MCF 10A (cell line): Measurements from ENCODE around the gene HPCAL1. TPM values are rescaled to one million over a fixed set of nuclear protein-coding genes. Genes with fewer than 3 reads are reported as not detected.
"Not testable (repeated sequence)": the region's sequence is repeated elsewhere in the genome, so short reads cannot be mapped to it uniquely, and the experiment has no call there.

Experiments used
- BruUV-seq: library from RNA; stranded (reverse); fragments of 400-500 nt; replicated peaks from 2 replicates; lab custom pipeline; 2021; lab: Mats Ljungman, UMichigan
- CTCF ChIA-PET: fragments of 300-600 bp; sonication (Branson Sonifier 250); formaldehyde crosslinking; extraction: SDS; loops from one replicate; lab custom pipeline; 2021; ENCODE audit warnings: antibody characterized with exemption, inconsistent platforms; lab: Yijun Ruan, JAX
- POLR2A ChIA-PET: fragments of 300-600, 350-650 bp; sonication (Branson Sonifier 250); formaldehyde crosslinking; extraction: SDS; loops from one replicate; lab custom pipeline; 2020; ENCODE audit warnings: antibody characterized with exemption, inconsistent platforms; lab: Yijun Ruan, JAX
- DNase-seq: peaks from one replicate; pipeline ENCODE4 v3.0.0-alpha.2; 2018; ENCODE audit not compliant: unreplicated experiment
- H3K27ac Mint-ChIP-seq: one replicate; pipeline ENCODE4 v1.8.0; 2022; ENCODE audit warnings: mild to moderate bottlenecking, low read depth, mixed read lengths; ENCODE audit not compliant: unreplicated experiment
- H3K27me3 Mint-ChIP-seq: one replicate; pipeline ENCODE4 v1.8.0; 2022; ENCODE audit warnings: mixed read lengths; ENCODE audit not compliant: insufficient read depth, unreplicated experiment
- H3K36me3 Mint-ChIP-seq: one replicate; pipeline ENCODE4 v1.8.0; 2022; ENCODE audit warnings: mild to moderate bottlenecking, moderate library complexity, mixed read lengths; ENCODE audit not compliant: insufficient read depth, unreplicated experiment
- H3K4me1 Mint-ChIP-seq: one replicate; pipeline ENCODE4 v1.8.0; 2022; ENCODE audit warnings: mixed read lengths; ENCODE audit not compliant: insufficient read depth, unreplicated experiment
- H3K4me3 Mint-ChIP-seq: one replicate; pipeline ENCODE4 v1.8.0; 2022; ENCODE audit warnings: mild to moderate bottlenecking, moderate library complexity, mixed read lengths; ENCODE audit not compliant: unreplicated experiment
- H3K9me3 Mint-ChIP-seq: one replicate; pipeline ENCODE4 v1.8.0; 2022; ENCODE audit warnings: mixed read lengths; ENCODE audit not compliant: unreplicated experiment
- intact Hi-C: fragments of 100-400 bp; cut with micrococcal nuclease; formaldehyde crosslinking; loops from 2 replicates; pipeline ENCODE4 v1.14.1; 2022
- total RNA-seq: library from RNA; stranded (reverse); gene quantifications from 2 replicates; pipeline ENCODE4 v1.2.3, GENCODE V29; 2022
- TF ChIP-seq, protein P1 (sequence below): fragments of 200-600 bp; IDR thresholded peaks from one replicate; pipeline ENCODE4 v1.8.0; 2022; ENCODE audit warnings: antibody characterized with exemption, mild to moderate bottlenecking; ENCODE audit not compliant: unreplicated experiment

HPCAL1 gene
- total RNA-seq, 1 experiment from 2014 or later, result 144 TPM

DNA sequence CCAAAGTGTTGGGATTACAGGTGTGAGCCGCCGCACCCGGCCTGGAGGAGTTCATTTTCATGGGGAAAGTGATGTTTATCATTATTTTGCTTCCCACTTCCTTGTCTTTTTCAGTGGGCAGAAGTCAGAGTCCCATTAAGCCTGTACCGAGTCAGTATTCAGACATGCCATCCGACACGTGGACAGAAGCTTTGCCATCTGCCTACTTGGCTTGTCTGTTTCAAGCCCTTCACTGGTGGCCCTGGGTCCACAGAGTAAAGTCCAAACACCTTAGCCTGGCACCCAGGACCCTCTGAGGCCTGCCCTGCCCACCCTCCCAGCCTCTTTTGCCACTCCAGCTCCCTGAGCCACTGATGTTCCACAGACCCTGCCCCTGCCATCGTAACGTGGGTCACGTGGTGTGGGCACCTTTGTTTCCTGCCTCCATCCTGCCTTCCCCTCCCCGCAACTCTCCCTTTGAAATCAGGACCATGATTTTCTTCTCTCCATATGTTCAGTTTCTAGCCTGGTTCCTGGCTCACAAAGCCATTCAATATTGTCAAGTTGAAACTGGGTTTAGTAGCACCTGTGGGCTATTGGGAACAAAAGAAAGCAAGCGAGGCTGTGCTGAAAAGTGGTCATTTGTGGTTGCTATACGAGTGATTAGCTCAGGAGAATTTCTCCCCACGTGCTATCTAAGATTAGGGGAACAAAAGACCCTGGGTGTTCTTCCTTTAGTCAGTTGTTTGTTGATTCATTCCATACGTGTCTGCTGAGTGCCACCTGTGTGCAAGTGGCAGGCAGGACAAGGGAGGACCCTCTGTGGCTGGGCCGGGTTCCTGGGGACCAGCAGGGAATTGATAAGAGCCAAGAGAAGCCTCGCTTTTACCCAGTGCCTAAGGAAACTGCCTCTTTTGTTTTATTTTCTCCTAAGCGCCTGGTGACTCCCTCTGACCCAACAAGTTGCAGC, 150.5 kb downstream of the HPCAL1 start:
- no peaks in the 10 kb centered on the region for H3K9me3 Mint-ChIP-seq
- peak overlapping the region; percentile 23 for H3K4me3 Mint-ChIP-seq
- intact Hi-C loops, result loop anchor here (1.0 to 2.0 kb wide), 3 partner anchors 40 to 82 kb away; no protein-coding TSS in a partner anchor
- peak overlapping the region; percentile 72 for H3K27ac Mint-ChIP-seq
- no peaks in the 10 kb centered on the region for H3K36me3 Mint-ChIP-seq
- POLR2A ChIA-PET, result interaction anchor here (0.5 to 1.4 kb wide), 11 partner anchors 37 to 915 kb away, joined by 3 to 7 read pairs (median 3); no protein-coding TSS in a partner anchor
- H3K4me1 Mint-ChIP-seq, result peaks cover 41% of the 10 kb centered on the region
- DNase-seq, result no peak
- CTCF ChIA-PET, result interaction anchor here (0.5 to 8.9 kb wide), 4 partner anchors 17 to 357 kb away, joined by 3 to 53 read pairs (median 5); no protein-coding TSS in a partner anchor
- H3K27me3 Mint-ChIP-seq, result no peaks in the 10 kb centered on the region
- TF ChIP-seq, protein P1, sequence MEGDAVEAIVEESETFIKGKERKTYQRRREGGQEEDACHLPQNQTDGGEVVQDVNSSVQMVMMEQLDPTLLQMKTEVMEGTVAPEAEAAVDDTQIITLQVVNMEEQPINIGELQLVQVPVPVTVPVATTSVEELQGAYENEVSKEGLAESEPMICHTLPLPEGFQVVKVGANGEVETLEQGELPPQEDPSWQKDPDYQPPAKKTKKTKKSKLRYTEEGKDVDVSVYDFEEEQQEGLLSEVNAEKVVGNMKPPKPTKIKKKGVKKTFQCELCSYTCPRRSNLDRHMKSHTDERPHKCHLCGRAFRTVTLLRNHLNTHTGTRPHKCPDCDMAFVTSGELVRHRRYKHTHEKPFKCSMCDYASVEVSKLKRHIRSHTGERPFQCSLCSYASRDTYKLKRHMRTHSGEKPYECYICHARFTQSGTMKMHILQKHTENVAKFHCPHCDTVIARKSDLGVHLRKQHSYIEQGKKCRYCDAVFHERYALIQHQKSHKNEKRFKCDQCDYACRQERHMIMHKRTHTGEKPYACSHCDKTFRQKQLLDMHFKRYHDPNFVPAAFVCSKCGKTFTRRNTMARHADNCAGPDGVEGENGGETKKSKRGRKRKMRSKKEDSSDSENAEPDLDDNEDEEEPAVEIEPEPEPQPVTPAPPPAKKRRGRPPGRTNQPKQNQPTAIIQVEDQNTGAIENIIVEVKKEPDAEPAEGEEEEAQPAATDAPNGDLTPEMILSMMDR, result no peak
- BruUV-seq, result no TSS peak

DNA sequence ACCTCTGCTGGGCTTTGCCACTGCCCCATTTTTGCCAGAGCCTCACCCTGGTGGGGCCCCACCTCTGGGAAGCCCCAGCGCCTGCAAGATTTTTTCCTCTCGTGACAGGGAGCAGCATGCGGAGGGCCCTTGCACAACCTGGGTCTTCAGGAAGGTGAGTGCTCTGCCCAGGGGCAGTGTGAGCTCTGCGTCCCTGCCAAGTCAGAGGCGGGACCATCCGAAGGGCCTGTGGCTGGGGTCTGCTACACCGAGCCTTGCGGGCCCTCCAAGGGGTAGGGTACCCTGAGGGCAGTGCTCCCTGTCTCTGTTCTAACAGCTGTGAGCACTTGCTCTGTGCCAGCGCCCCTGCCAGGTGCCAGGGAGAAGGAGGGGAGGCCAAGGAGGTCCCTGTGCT, 151.2 kb downstream of the HPCAL1 start:
- intact Hi-C loops, result loop anchor here (2.0 kb wide), 2 partner anchors 39 to 81 kb away; no protein-coding TSS in a partner anchor
- H3K27me3 Mint-ChIP-seq, result no peaks in the 10 kb centered on the region
- no TSS peak for BruUV-seq
- H3K9me3 Mint-ChIP-seq, result no peaks in the 10 kb centered on the region
- H3K4me1 Mint-ChIP-seq, result peaks cover 44% of the 10 kb centered on the region
- peak overlapping the region; percentile 72 for H3K27ac Mint-ChIP-seq
- TF ChIP-seq, protein P1, result no peak
- peak overlapping the region; percentile 23 for H3K4me3 Mint-ChIP-seq
- ChIA-PET POLR2A (interaction anchor here (0.6 to 1.3 kb wide), 7 partner anchors 36 to 320 kb away, joined by 3 to 9 read pairs (median 3); no protein-coding TSS in a partner anchor), CTCF (interaction anchor here (0.6 to 0.7 kb wide), 3 partner anchors 18 to 432 kb away, joined by 3 to 6 read pairs (median 3); no protein-coding TSS in a partner anchor)
- H3K36me3 Mint-ChIP-seq, result no peaks in the 10 kb centered on the region
- peak; percentile 86 for DNase-seq

DNA sequence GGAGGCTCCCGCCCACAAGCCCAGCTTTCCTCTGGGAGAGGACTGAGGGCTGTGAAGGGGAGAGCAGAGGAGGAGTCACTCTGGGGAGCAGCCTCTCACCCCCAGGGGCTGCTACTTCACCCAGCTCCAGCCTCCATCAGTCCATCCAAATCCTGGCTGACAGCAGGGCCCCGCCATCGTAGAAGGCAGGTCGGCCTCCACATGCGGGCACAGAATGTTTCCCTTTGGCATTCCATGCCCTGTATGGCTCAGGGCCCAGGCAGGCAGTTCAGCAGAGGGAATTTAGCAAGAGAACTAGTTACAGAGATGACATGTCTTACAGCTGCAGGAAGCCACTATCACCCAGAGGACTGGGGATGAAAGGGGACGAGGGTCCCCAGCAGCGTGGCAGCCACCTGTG, 151.8 kb downstream of the HPCAL1 start:
- H3K36me3 Mint-ChIP-seq, result no peaks in the 10 kb centered on the region
- no peaks in the 10 kb centered on the region for H3K27me3 Mint-ChIP-seq
- ChIA-PET POLR2A (interaction anchor here (0.6 to 1.3 kb wide), 5 partner anchors 36 to 321 kb away, joined by 3 to 9 read pairs (median 3); no protein-coding TSS in a partner anchor), CTCF (interaction anchor here (0.6 to 0.7 kb wide), 3 partner anchors 19 to 433 kb away, joined by 3 to 6 read pairs (median 3); no protein-coding TSS in a partner anchor)
- no TSS peak for BruUV-seq
- H3K9me3 Mint-ChIP-seq, result no peaks in the 10 kb centered on the region
- peaks cover 46% of the 10 kb centered on the region for H3K4me1 Mint-ChIP-seq
- TF ChIP-seq, protein P1, result no peak
- H3K4me3 Mint-ChIP-seq, result peak overlapping the region; percentile 23
- intact Hi-C loops, result no loop called here
- DNase-seq, result peak; percentile 74
- H3K27ac Mint-ChIP-seq, result peak overlapping the region; percentile 72

DNA sequence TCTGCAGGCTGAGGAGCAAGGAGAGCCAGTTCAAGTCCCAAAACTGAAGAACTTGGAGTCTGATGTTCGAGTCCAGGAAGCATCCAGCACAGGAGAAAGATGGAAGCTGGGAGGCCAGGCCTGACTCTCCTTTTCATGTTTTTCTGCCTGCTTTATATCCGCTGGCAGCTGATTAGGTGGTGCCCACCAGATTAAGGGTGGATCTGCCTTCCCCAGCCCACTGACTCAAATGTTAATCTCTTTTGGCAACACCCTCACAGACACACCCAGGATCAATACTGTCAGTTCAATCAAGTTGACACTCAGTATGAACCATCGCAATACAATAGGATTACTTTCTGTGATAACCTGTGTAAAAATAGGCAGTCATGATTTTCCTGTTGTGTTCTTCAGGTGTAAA, 154.5 kb downstream of the HPCAL1 start:
- CTCF ChIA-PET, H3K36me3 Mint-ChIP-seq, BruUV-seq, intact Hi-C loops, H3K9me3 Mint-ChIP-seq, H3K4me3 Mint-ChIP-seq, H3K27me3 Mint-ChIP-seq, H3K27ac Mint-ChIP-seq, DNase-seq: not testable (repeated sequence)
- POLR2A ChIA-PET, result interaction anchor here (1.1 to 1.5 kb wide), 2 partner anchors 11 to 36 kb away, joined by 3 to 7 read pairs; no protein-coding TSS in a partner anchor
- H3K4me1 Mint-ChIP-seq, result peaks cover 41% of the 10 kb centered on the region
